Activated CD4-positive, alpha-beta T cell treated with anti-CD3 and anti-CD28 coated beads for 36 hours (primary cell): ENCODE results near the gene GOT1. TPM values are rescaled to one million over a fixed set of nuclear protein-coding genes. Genes with fewer than 3 reads are reported as not detected.

ENCODE experiments used
- ATAC-seq: fragments of 200-7000 bp; cut with Tn5 transposase; one replicate; pipeline ENCODE4 v1.10.0; 2021; ENCODE audit warnings: mild to moderate bottlenecking, moderate library complexity
- CTCF ChIA-PET: fragments of 350-600 bp; sonication (Branson Sonifier 250); formaldehyde crosslinking; loops from one replicate; lab custom pipeline; 2021; ENCODE audit warnings: antibody characterized with exemption; lab: Charles Lee
- POLR2A ChIA-PET: fragments of 350-600 bp; sonication (Branson Sonifier 250); formaldehyde crosslinking; loops from one replicate; lab custom pipeline; 2021; ENCODE audit warnings: antibody characterized with exemption, inconsistent platforms; lab: Charles Lee
- DNase-seq: peaks from one replicate; pipeline ENCODE4 v3.0.0-alpha.2; 2020
- H3K27ac Mint-ChIP-seq: one replicate; pipeline ENCODE4 v1.8.0; 2021; ENCODE audit warnings: mixed read lengths
- H3K27me3 Mint-ChIP-seq: one replicate; pipeline ENCODE4 v1.8.0; 2021; ENCODE audit warnings: mixed read lengths
- H3K36me3 Mint-ChIP-seq: one replicate; pipeline ENCODE4 v1.8.0; 2021; ENCODE audit warnings: low read depth, mixed read lengths
- H3K4me1 Mint-ChIP-seq: one replicate; pipeline ENCODE4 v1.8.0; 2021; ENCODE audit warnings: mixed read lengths
- H3K4me3 Mint-ChIP-seq: one replicate; pipeline ENCODE4 v1.8.0; 2021; ENCODE audit warnings: mild to moderate bottlenecking, moderate library complexity, mixed read lengths
- H3K9me3 Mint-ChIP-seq: one replicate; pipeline ENCODE4 v1.8.0; 2021; ENCODE audit warnings: low read depth, mixed read lengths
- intact Hi-C, 2 experiments: fragments of 100-400 bp; cut with DNase I in 1 of 2; cut with micrococcal nuclease in 1 of 2; formaldehyde crosslinking; loops; one replicate each; pipeline versions ENCODE4 v1.14.2 to v1.15.1; 2022 to 2024; cut with DNase I, micrococcal nuclease
- total RNA-seq, 2 experiments: library from RNA; stranded (reverse); gene quantifications; one replicate each; pipeline ENCODE4 v1.2.3, GENCODE V29; 2021

GOT1 gene
- total RNA-seq, 2 experiments from 2014 or later = 51.7 to 83.5 TPM

- ChIA-PET POLR2A (no interaction called here), CTCF (interaction anchor here (0.6 kb wide), 1 partner anchor 164 kb away, joined by 5 read pairs; no protein-coding TSS in a partner anchor)
- no peak overlapping the region for H3K4me3 Mint-ChIP-seq
- DNase-seq = no peak
- H3K27me3 Mint-ChIP-seq = peaks cover 10% of the 10 kb centered on the region
- intact Hi-C loops = no loop called here
- no peaks in the 10 kb centered on the region for H3K9me3 Mint-ChIP-seq
- ATAC-seq = no peak
- no peak overlapping the region for H3K27ac Mint-ChIP-seq
- H3K4me1 Mint-ChIP-seq = no peaks in the 10 kb centered on the region
- no peaks in the 10 kb centered on the region for H3K36me3 Mint-ChIP-seq
Observed at GRCh38 chr10:99358101-99358500, 72.3 kb downstream of the GOT1 start.

GRCh38 chr10:99357691-99358090 is 72.7 kb downstream of the GOT1 start:
- ChIA-PET POLR2A (no interaction called here), CTCF (no interaction called here)
- ATAC-seq (no peak), DNase-seq (no peak)
- intact Hi-C loops = no loop called here
- H3K27ac Mint-ChIP-seq = no peak overlapping the region
- H3K36me3 Mint-ChIP-seq = no peaks in the 10 kb centered on the region
- no peaks in the 10 kb centered on the region for H3K9me3 Mint-ChIP-seq
- H3K27me3 Mint-ChIP-seq = peaks cover 10% of the 10 kb centered on the region
- no peaks in the 10 kb centered on the region for H3K4me1 Mint-ChIP-seq
- no peak overlapping the region for H3K4me3 Mint-ChIP-seq

GRCh38 chr10:99353182-99353581 is 77.2 kb downstream of the GOT1 start:
- Mint-ChIP-seq H3K27me3 (peaks cover 10% of the 10 kb centered on the region), H3K9me3 (no peaks in the 10 kb centered on the region), H3K4me3 (no peak overlapping the region), H3K4me1 (no peaks in the 10 kb centered on the region), H3K27ac (no peak overlapping the region), H3K36me3 (no peaks in the 10 kb centered on the region)
- intact Hi-C loops = no loop called here
- CTCF ChIA-PET = interaction anchor here (1.1 kb wide), 1 partner anchor 9 kb away, joined by 4 read pairs; no protein-coding TSS in a partner anchor
- no peak for DNase-seq
- POLR2A ChIA-PET = no interaction called here
- no peak for ATAC-seq

GRCh38 chr10:99347672-99348071 is 82.8 kb downstream of the GOT1 start:
- H3K27me3 Mint-ChIP-seq = no peaks in the 10 kb centered on the region
- CTCF ChIA-PET = no interaction called here
- no peaks in the 10 kb centered on the region for H3K4me1 Mint-ChIP-seq
- no peaks in the 10 kb centered on the region for H3K9me3 Mint-ChIP-seq
- DNase-seq (no peak), ATAC-seq (no peak)
- H3K36me3 Mint-ChIP-seq = no peaks in the 10 kb centered on the region
- no peak overlapping the region for H3K4me3 Mint-ChIP-seq
- intact Hi-C loops = no loop called here
- no peak overlapping the region for H3K27ac Mint-ChIP-seq
- POLR2A ChIA-PET = no interaction called here

Other genes with a start within 250 kb of the GOT1 start
- not detected for gene HPSE2, start 194.8 kb downstream of the GOT1 start, total RNA-seq
- gene CNNM1, start 101.3 kb downstream of the GOT1 start, total RNA-seq = 1 to 10 TPM; 1.4 to 1.5 TPM
- not detected for gene NKX2-3, start 102.3 kb upstream of the GOT1 start, total RNA-seq
- gene SLC25A28, start 189.8 kb upstream of the GOT1 start, total RNA-seq = 10 to 100 TPM; 55.0 to 65.9 TPM
- 1 to 10 TPM; 2.5 to 2.7 TPM for gene ENTPD7, start 228.9 kb upstream of the GOT1 start, total RNA-seq